ENCODE measurements around the gene SPACDR.

DNA sequence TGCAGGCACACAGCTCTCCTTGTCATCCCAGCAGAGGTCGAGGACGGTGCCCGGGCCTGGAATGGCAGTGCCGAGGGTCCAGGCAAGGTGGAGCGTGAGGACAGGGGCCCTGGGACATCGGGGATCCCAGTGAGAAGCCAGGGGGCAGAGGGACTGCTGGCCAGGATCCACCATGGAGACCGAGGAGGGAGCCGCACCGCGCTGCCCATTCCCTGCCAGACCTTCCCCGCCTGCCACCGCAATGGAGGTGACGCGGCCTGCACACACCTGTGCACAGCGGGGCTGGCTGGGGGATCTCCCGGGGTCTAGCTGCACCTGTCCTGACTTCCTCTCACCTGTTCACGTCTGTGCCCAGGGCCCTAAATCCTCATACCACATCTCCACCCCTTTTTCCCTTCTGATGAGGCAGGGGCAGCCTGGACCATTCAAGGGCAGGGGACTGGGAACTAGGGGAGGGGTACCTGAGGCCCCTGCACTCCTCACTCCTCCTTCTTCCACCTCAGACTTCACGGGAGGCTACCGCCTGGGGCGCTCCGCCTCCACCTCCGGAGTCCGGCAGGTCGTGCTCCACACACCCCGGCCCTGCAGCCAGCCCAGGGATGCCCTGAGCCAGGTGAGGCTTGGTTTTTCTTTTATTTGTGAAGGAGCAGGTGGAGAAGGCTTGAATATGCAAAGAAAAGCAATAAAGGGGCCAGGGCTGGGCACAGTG, 26.6 kb upstream of the SPACDR start:
- TF ChIP-seq, protein P1, sequence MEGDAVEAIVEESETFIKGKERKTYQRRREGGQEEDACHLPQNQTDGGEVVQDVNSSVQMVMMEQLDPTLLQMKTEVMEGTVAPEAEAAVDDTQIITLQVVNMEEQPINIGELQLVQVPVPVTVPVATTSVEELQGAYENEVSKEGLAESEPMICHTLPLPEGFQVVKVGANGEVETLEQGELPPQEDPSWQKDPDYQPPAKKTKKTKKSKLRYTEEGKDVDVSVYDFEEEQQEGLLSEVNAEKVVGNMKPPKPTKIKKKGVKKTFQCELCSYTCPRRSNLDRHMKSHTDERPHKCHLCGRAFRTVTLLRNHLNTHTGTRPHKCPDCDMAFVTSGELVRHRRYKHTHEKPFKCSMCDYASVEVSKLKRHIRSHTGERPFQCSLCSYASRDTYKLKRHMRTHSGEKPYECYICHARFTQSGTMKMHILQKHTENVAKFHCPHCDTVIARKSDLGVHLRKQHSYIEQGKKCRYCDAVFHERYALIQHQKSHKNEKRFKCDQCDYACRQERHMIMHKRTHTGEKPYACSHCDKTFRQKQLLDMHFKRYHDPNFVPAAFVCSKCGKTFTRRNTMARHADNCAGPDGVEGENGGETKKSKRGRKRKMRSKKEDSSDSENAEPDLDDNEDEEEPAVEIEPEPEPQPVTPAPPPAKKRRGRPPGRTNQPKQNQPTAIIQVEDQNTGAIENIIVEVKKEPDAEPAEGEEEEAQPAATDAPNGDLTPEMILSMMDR (IDR thresholded peaks at IDR 0.05) = no peak
- no peak for TF ChIP-seq POLR2A (IDR thresholded peaks at IDR 0.05)
- TF ChIP-seq POLR2AphosphoS5 (IDR thresholded peaks at IDR 0.05; ENCODE audit: insufficient read depth in 1 of 2, low read depth in 1 of 2) = no peak

Measured in vagina (tissue), 2 donors.